Measurements from ENCODE around the gene CFAP161. TPM values are rescaled to one million over a fixed set of nuclear protein-coding genes. Genes with fewer than 3 reads are reported as not detected.

Gene CFAP161
- total RNA-seq, 4 donors from 2014 or later, result 0.40 to 0.57 TPM; not detected in 2

GRCh38 chr15:81184188-81184587, 50.1 kb downstream of the CFAP161 start:
- TF ChIP-seq POLR2A (IDR thresholded peaks at IDR 0.05) (peak; percentile 16 to 17), CTCF (IDR thresholded peaks at IDR 0.05) (no peak), EP300 (IDR thresholded peaks at IDR 0.05) (no peak), POLR2AphosphoS5 (IDR thresholded peaks at IDR 0.05) (peak; percentile 12)
- Histone ChIP-seq H3K4me3 (peak overlapping the region; percentile 1 to 51), H3K27me3 (peaks cover 21% of the 10 kb centered on the region), H3K36me3 (no peaks in the 10 kb centered on the region), H3K4me1 (peaks cover 0 to 18% (median 0%) of the 10 kb centered on the region in 3 donors), H3K9me3 (no peaks in the 10 kb centered on the region), H3K27ac (peak overlapping the region in 3 of 4 donors; percentile 63 to 75 (median 73))
- ATAC-seq, result peak; percentile 77
- 50 to 63% methylated on average over 1 to 3 of the region's 5 CpGs for WGBS, 2 donors (ENCODE audit: low coverage in 1 of 2)

- H3K27ac ChIP-seq, result peak overlapping the region in 3 of 4 donors; percentile 62 to 73 (median 63)
- no peak for ATAC-seq
- WGBS, 2 donors (ENCODE audit: low coverage in 1 of 2), result 78% methylated on average over 4 to 5 of the region's 5 CpGs
- no peaks in the 10 kb centered on the region for H3K9me3 ChIP-seq
- H3K36me3 ChIP-seq, result no peaks in the 10 kb centered on the region
- no peak overlapping the region for H3K4me3 ChIP-seq
- peaks cover 0 to 17% (median 0%) of the 10 kb centered on the region in 3 donors for H3K4me1 ChIP-seq
- peaks cover 26% of the 10 kb centered on the region for H3K27me3 ChIP-seq
- no peak for TF ChIP-seq POLR2A (IDR thresholded peaks at IDR 0.05)
- no peak for TF ChIP-seq POLR2AphosphoS5 (IDR thresholded peaks at IDR 0.05)
- TF ChIP-seq CTCF (IDR thresholded peaks at IDR 0.05), result no peak
- no peak for TF ChIP-seq EP300 (IDR thresholded peaks at IDR 0.05)
These were observed 51.7 kb downstream of the CFAP161 start for GRCh38 chr15:81185631-81186295.

- TF ChIP-seq POLR2AphosphoS5 (IDR thresholded peaks at IDR 0.05) (no peak), CTCF (IDR thresholded peaks at IDR 0.05) (no peak), EP300 (IDR thresholded peaks at IDR 0.05) (no peak), POLR2A (IDR thresholded peaks at IDR 0.05) (no peak)
- H3K4me3 ChIP-seq, result no peak overlapping the region
- H3K36me3 ChIP-seq, result no peaks in the 10 kb centered on the region
- WGBS, 2 donors (ENCODE audit: low coverage in 1 of 2), result 88 to 89% methylated on average over 4 to 8 of the region's 8 CpGs
- H3K27ac ChIP-seq, result peak overlapping the region in 3 of 4 donors; percentile 43 to 71 (median 62)
- H3K4me1 ChIP-seq, result no peaks in the 10 kb centered on the region
- H3K27me3 ChIP-seq, result peaks cover 18% of the 10 kb centered on the region
- H3K9me3 ChIP-seq, result no peaks in the 10 kb centered on the region
- ATAC-seq, result no peak
These were observed 54.3 kb downstream of the CFAP161 start for GRCh38 chr15:81188354-81188753.

- no peak for TF ChIP-seq EP300 (IDR thresholded peaks at IDR 0.05)
- TF ChIP-seq POLR2A (IDR thresholded peaks at IDR 0.05), result no peak
- peak; percentile 71 for TF ChIP-seq POLR2AphosphoS5 (IDR thresholded peaks at IDR 0.05)
- no peak for TF ChIP-seq CTCF (IDR thresholded peaks at IDR 0.05)
- 39 to 70% methylated on average over 6 to 11 of the region's 11 CpGs for WGBS, 2 donors (ENCODE audit: low coverage in 1 of 2)
- peaks cover 0 to 2% (median 0%) of the 10 kb centered on the region in 3 donors for H3K4me1 ChIP-seq
- H3K27ac ChIP-seq, result peak overlapping the region; percentile 60 to 75 (median 72)
- ATAC-seq, result peak; percentile 91
- H3K27me3 ChIP-seq, result peaks cover 16% of the 10 kb centered on the region
- no peaks in the 10 kb centered on the region for H3K9me3 ChIP-seq
- H3K36me3 ChIP-seq, result no peaks in the 10 kb centered on the region
- H3K4me3 ChIP-seq, result no peak overlapping the region
These were observed 55.7 kb downstream of the CFAP161 start for GRCh38 chr15:81189583-81190283.

All from gastroesophageal sphincter (tissue), 4 donors.